ENCODE results near the gene KCNT1. TPM values are rescaled to one million over a fixed set of nuclear protein-coding genes. Genes with fewer than 3 reads are reported as not detected.

The KCNT1 gene
- total RNA-seq, 1 experiment from 2014 or later: not detected

- intact Hi-C loops (cut with micrococcal nuclease; ENCODE audit: unreplicated experiment): no loop called here
- TF ChIP-seq EZH2 (IDR thresholded peaks at IDR 0.05; ENCODE audit: borderline replicate concordance, low read depth, low read length, poor library complexity, severe bottlenecking): no peak
- no peak for TF ChIP-seq CTCF (conservative IDR thresholded peaks at IDR 0.05; ENCODE audit: low read depth, low read length)
- no peaks in the 10 kb centered on the region for H3K9me3 ChIP-seq (ENCODE audit: low read depth, low read length, poor library complexity, severe bottlenecking)
- no peak overlapping the region for H3K27ac ChIP-seq (ENCODE audit: low read depth, low read length, poor library complexity, severe bottlenecking)
- DNase-seq (ENCODE audit: low spot score): no peak
- no peaks in the 10 kb centered on the region for H3K36me3 ChIP-seq (ENCODE audit: insufficient read depth, low read length, poor library complexity, severe bottlenecking)
- H3K27me3 ChIP-seq (replicated peaks; ENCODE audit: insufficient read depth, low read depth, low read length, poor library complexity): peaks cover 5% of the 10 kb centered on the region
- no TSS peak for BruUV-seq (replicated peaks)
- POLR2A ChIA-PET (ENCODE audit: low non-redundant PET): no interaction called here
- no peak overlapping the region for H3K4me3 ChIP-seq (ENCODE audit: low read depth, low read length, poor library complexity, severe bottlenecking)
- CTCF ChIA-PET: interaction anchor here (0.6 kb wide), 1 partner anchor 252 kb away, joined by 15 read pairs; no protein-coding TSS in a partner anchor
- no peaks in the 10 kb centered on the region for H3K4me1 ChIP-seq (ENCODE audit: insufficient read depth, low read length, poor library complexity, severe bottlenecking)
Observed at GRCh38 chr9:135673941-135674340, 28.0 kb upstream of the KCNT1 start.

- Histone ChIP-seq H3K27me3 (replicated peaks; ENCODE audit: insufficient read depth, low read depth, low read length, poor library complexity) (peaks cover 5% of the 10 kb centered on the region), H3K27ac (ENCODE audit: low read depth, low read length, poor library complexity, severe bottlenecking) (no peak overlapping the region), H3K36me3 (ENCODE audit: insufficient read depth, low read length, poor library complexity, severe bottlenecking) (no peaks in the 10 kb centered on the region), H3K4me3 (ENCODE audit: low read depth, low read length, poor library complexity, severe bottlenecking) (no peak overlapping the region), H3K9me3 (ENCODE audit: low read depth, low read length, poor library complexity, severe bottlenecking) (no peaks in the 10 kb centered on the region), H3K4me1 (ENCODE audit: insufficient read depth, low read length, poor library complexity, severe bottlenecking) (no peaks in the 10 kb centered on the region)
- intact Hi-C loops (cut with micrococcal nuclease; ENCODE audit: unreplicated experiment): no loop called here
- ChIA-PET POLR2A (ENCODE audit: low non-redundant PET) (no interaction called here), CTCF (no interaction called here)
- DNase-seq (ENCODE audit: low spot score): no peak
- TF ChIP-seq CTCF (conservative IDR thresholded peaks at IDR 0.05; ENCODE audit: low read depth, low read length): no peak
- BruUV-seq (replicated peaks): no TSS peak
Observed at GRCh38 chr9:135674977-135675376, 27.0 kb upstream of the KCNT1 start.

DNA sequence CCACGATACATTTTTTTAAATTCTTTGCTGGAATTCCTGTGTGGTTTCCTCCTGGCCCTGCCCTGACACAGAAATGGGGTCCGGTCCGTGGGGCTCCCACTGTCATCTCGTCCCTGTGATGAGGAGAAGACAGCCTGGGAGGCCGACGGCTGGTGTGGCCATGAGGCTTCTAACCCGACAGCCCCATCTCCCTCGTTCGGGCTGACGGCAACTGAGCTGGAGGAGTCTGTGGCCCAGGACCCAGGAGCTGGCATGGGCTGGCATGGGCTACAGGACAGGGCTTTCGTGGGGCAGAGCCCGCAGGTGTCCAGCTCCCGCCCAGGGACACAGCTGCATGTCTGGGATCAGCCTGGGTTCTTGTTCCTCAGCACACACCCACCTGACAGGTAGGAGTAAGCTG, 25.1 kb upstream of the KCNT1 start:
- POLR2A ChIA-PET (ENCODE audit: low non-redundant PET): no interaction called here
- CTCF ChIA-PET: no interaction called here
- Histone ChIP-seq H3K36me3 (ENCODE audit: insufficient read depth, low read length, poor library complexity, severe bottlenecking) (no peaks in the 10 kb centered on the region), H3K4me3 (ENCODE audit: low read depth, low read length, poor library complexity, severe bottlenecking) (no peak overlapping the region), H3K27me3 (replicated peaks; ENCODE audit: insufficient read depth, low read depth, low read length, poor library complexity) (peaks cover 5% of the 10 kb centered on the region), H3K27ac (ENCODE audit: low read depth, low read length, poor library complexity, severe bottlenecking) (no peak overlapping the region), H3K9me3 (ENCODE audit: low read depth, low read length, poor library complexity, severe bottlenecking) (no peaks in the 10 kb centered on the region), H3K4me1 (ENCODE audit: insufficient read depth, low read length, poor library complexity, severe bottlenecking) (no peaks in the 10 kb centered on the region)
- no TSS peak for BruUV-seq (replicated peaks)
- intact Hi-C loops (cut with micrococcal nuclease; ENCODE audit: unreplicated experiment): no loop called here
- DNase-seq (ENCODE audit: low spot score): no peak
- TF ChIP-seq CTCF (conservative IDR thresholded peaks at IDR 0.05; ENCODE audit: low read depth, low read length) (no peak), EZH2 (IDR thresholded peaks at IDR 0.05; ENCODE audit: borderline replicate concordance, low read depth, low read length, poor library complexity, severe bottlenecking) (no peak)
